ENCODE data around the gene PCDHA1.

PCDHA1 gene

DNA sequence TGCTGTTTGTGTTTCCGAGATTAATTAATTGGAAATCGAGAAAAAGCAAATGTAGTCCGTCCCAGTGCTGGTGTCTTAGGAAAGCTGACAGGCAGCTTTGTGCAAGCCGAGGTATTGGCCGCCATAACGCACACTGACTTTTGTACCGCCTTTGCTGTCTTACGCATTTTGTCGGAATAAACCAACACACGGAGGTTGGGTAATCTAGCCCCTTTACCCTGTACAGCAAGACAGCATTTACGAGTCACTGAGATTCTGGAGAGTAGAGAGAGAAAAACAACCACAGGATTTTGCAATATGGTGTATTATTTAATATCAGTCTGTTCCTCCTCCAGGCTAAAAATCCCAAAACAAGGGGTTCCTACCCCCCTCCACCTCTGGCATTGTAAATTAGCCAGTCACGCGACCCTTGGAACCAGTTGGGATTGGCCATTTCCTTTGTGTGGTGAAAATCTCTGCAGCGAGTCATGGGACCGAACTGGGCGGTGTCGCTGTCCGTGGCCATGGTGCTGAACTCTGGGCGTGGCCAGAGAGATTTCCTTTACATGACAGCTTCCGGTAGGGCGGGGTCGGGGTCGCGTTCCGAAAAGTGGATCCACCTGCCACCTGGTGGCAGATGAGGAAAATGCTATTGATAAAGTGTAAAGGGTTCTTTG, 255.0 kb downstream of the PCDHA1 start:
- Histone ChIP-seq H2AFZ (ENCODE audit: insufficient read depth, low read length, poor library complexity) (peak overlapping the region; percentile 23), H3K14ac (ENCODE audit: low read length) (no peak overlapping the region), H3K36me3 (ENCODE audit: control insufficient read depth in 1 of 2, insufficient read depth in 2 of 2, low read length in 2 of 2) (no peaks in the 10 kb centered on the region), H3K4me3 (ENCODE audit: low read depth, low read length) (peak overlapping the region; percentile 56), H3K79me1 (ENCODE audit: low read length) (no peaks in the 10 kb centered on the region), H2BK120ac (ENCODE audit: insufficient read depth, low read length, poor library complexity) (no peak overlapping the region), H3K4ac (ENCODE audit: low read depth, low read length) (no peak overlapping the region), H3K79me2 (ENCODE audit: control insufficient read depth, insufficient read depth, low read length, poor library complexity) (no peaks in the 10 kb centered on the region), H3K9me3 (ENCODE audit: insufficient read depth, low read depth, low read length) (no peaks in the 10 kb centered on the region), H3K27me3 (ENCODE audit: insufficient read depth, low read length) (no peaks in the 10 kb centered on the region), H3K4me1 (ENCODE audit: control insufficient read depth in 1 of 2, insufficient read depth in 2 of 2, low read length in 2 of 2) (peaks cover 3 to 4% of the 10 kb centered on the region in 2 experiments), H3K23ac (ENCODE audit: low read length) (no peak overlapping the region), H2AK5ac (ENCODE audit: low read length) (no peak overlapping the region), H3K9ac (ENCODE audit: low read length) (no peak overlapping the region), H2BK12ac (ENCODE audit: low read length) (no peak overlapping the region), H2BK5ac (ENCODE audit: low read depth, low read length, poor library complexity) (no peak overlapping the region), H4K8ac (ENCODE audit: low read depth, low read length) (no peak overlapping the region), H4K91ac (ENCODE audit: low read depth, low read length) (no peak overlapping the region), H3K18ac (ENCODE audit: low read length) (no peak overlapping the region), H3K27ac (ENCODE audit: low read depth, low read length) (no peak overlapping the region), H4K12ac (ENCODE audit: low read depth, low read length) (no peak overlapping the region), H3K4me2 (ENCODE audit: low read length) (peak overlapping the region; percentile 73)
- WGBS (ENCODE audit: extremely low coverage, insufficient coverage, insufficient read length) = no CpG with 5 or more reads among the region's 25 CpGs
- DNase-seq = peak; percentile 3 to 33

DNA sequence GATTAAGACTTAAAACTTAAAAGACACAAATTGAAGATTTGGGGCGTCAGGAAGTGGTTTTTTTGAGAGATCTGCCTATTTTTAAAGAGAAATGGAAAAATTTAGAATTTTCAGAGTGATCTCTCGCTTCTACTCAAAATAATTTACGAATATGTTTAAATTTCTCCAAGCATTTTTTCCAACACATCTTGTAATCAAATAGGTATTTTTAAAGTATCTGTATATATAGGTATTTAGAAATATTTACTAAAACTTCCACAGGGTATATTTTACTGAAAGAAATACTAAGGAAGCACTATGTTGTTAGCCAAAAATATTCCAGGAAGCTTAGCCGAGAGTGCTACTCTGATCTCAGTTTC, 255.5 kb downstream of the PCDHA1 start:
- H2BK12ac ChIP-seq (ENCODE audit: low read length) = no peak overlapping the region
- H3K4ac ChIP-seq (ENCODE audit: low read depth, low read length) = no peak overlapping the region
- peaks cover 3 to 4% of the 10 kb centered on the region in 2 experiments for H3K4me1 ChIP-seq (ENCODE audit: control insufficient read depth in 1 of 2, insufficient read depth in 2 of 2, low read length in 2 of 2)
- H3K79me2 ChIP-seq (ENCODE audit: control insufficient read depth, insufficient read depth, low read length, poor library complexity) = no peaks in the 10 kb centered on the region
- DNase-seq = no peak
- H2BK120ac ChIP-seq (ENCODE audit: insufficient read depth, low read length, poor library complexity) = no peak overlapping the region
- H3K27me3 ChIP-seq (ENCODE audit: insufficient read depth, low read length) = no peaks in the 10 kb centered on the region
- H4K12ac ChIP-seq (ENCODE audit: low read depth, low read length) = no peak overlapping the region
- no peak overlapping the region for H4K8ac ChIP-seq (ENCODE audit: low read depth, low read length)
- no peak overlapping the region for H3K9ac ChIP-seq (ENCODE audit: low read length)
- H4K91ac ChIP-seq (ENCODE audit: low read depth, low read length) = no peak overlapping the region
- no peak overlapping the region for H3K14ac ChIP-seq (ENCODE audit: low read length)
- H2AK5ac ChIP-seq (ENCODE audit: low read length) = no peak overlapping the region
- no peak overlapping the region for H2AFZ ChIP-seq (ENCODE audit: insufficient read depth, low read length, poor library complexity)
- no peak overlapping the region for H2BK5ac ChIP-seq (ENCODE audit: low read depth, low read length, poor library complexity)
- H3K4me3 ChIP-seq (ENCODE audit: low read depth, low read length) = no peak overlapping the region
- no peaks in the 10 kb centered on the region for H3K36me3 ChIP-seq (ENCODE audit: control insufficient read depth in 1 of 2, insufficient read depth in 2 of 2, low read length in 2 of 2)
- no peaks in the 10 kb centered on the region for H3K79me1 ChIP-seq (ENCODE audit: low read length)
- no peaks in the 10 kb centered on the region for H3K9me3 ChIP-seq (ENCODE audit: insufficient read depth, low read depth, low read length)
- no peak overlapping the region for H3K23ac ChIP-seq (ENCODE audit: low read length)
- whole genome bisulfite sequencing (ENCODE audit: extremely low coverage, insufficient coverage, insufficient read length) = no CpG with 5 or more reads among the region's 4 CpGs
- H3K18ac ChIP-seq (ENCODE audit: low read length) = no peak overlapping the region
- H3K27ac ChIP-seq (ENCODE audit: low read depth, low read length) = no peak overlapping the region
- no peak overlapping the region for H3K4me2 ChIP-seq (ENCODE audit: low read length)

DNA sequence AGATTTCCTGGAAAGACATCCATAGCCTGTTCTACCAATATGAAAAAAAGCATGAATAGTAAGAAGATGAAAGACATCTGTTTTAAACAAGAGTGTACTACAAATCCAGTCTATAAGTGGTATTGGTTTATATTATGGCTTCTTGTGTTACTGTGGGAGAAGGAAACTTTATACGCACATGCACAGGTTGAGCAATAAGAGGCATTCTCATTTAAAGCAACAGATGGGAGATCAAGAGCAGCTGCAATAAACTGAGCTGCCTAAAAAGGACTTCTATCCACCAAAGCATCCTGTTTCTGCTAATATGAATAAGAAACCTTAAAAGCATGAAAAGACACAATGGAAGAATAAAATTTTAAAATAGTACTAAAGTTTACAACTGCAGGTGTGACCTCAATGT, 256.6 kb downstream of the PCDHA1 start:
- no peak overlapping the region for H2BK12ac ChIP-seq (ENCODE audit: low read length)
- no peak overlapping the region for H4K12ac ChIP-seq (ENCODE audit: low read depth, low read length)
- no peaks in the 10 kb centered on the region for H3K79me1 ChIP-seq (ENCODE audit: low read length)
- H3K36me3 ChIP-seq (ENCODE audit: control insufficient read depth in 1 of 2, insufficient read depth in 2 of 2, low read length in 2 of 2) = no peaks in the 10 kb centered on the region
- no peak overlapping the region for H2BK5ac ChIP-seq (ENCODE audit: low read depth, low read length, poor library complexity)
- H3K23ac ChIP-seq (ENCODE audit: low read length) = no peak overlapping the region
- peaks cover 3 to 4% of the 10 kb centered on the region in 2 experiments for H3K4me1 ChIP-seq (ENCODE audit: control insufficient read depth in 1 of 2, insufficient read depth in 2 of 2, low read length in 2 of 2)
- H3K4me3 ChIP-seq (ENCODE audit: low read depth, low read length) = no peak overlapping the region
- no peak overlapping the region for H4K91ac ChIP-seq (ENCODE audit: low read depth, low read length)
- no peaks in the 10 kb centered on the region for H3K79me2 ChIP-seq (ENCODE audit: control insufficient read depth, insufficient read depth, low read length, poor library complexity)
- H2BK120ac ChIP-seq (ENCODE audit: insufficient read depth, low read length, poor library complexity) = no peak overlapping the region
- H3K4ac ChIP-seq (ENCODE audit: low read depth, low read length) = no peak overlapping the region
- no peak overlapping the region for H3K27ac ChIP-seq (ENCODE audit: low read depth, low read length)
- no peak for DNase-seq
- H3K9me3 ChIP-seq (ENCODE audit: insufficient read depth, low read depth, low read length) = no peaks in the 10 kb centered on the region
- no CpG with 5 or more reads among the region's 1 CpG for WGBS (ENCODE audit: extremely low coverage, insufficient coverage, insufficient read length)
- H3K27me3 ChIP-seq (ENCODE audit: insufficient read depth, low read length) = no peaks in the 10 kb centered on the region
- no peak overlapping the region for H2AFZ ChIP-seq (ENCODE audit: insufficient read depth, low read length, poor library complexity)
- no peak overlapping the region for H3K14ac ChIP-seq (ENCODE audit: low read length)
- H2AK5ac ChIP-seq (ENCODE audit: low read length) = no peak overlapping the region
- H4K8ac ChIP-seq (ENCODE audit: low read depth, low read length) = no peak overlapping the region
- H3K4me2 ChIP-seq (ENCODE audit: low read length) = no peak overlapping the region
- no peak overlapping the region for H3K9ac ChIP-seq (ENCODE audit: low read length)
- H3K18ac ChIP-seq (ENCODE audit: low read length) = no peak overlapping the region

DNA sequence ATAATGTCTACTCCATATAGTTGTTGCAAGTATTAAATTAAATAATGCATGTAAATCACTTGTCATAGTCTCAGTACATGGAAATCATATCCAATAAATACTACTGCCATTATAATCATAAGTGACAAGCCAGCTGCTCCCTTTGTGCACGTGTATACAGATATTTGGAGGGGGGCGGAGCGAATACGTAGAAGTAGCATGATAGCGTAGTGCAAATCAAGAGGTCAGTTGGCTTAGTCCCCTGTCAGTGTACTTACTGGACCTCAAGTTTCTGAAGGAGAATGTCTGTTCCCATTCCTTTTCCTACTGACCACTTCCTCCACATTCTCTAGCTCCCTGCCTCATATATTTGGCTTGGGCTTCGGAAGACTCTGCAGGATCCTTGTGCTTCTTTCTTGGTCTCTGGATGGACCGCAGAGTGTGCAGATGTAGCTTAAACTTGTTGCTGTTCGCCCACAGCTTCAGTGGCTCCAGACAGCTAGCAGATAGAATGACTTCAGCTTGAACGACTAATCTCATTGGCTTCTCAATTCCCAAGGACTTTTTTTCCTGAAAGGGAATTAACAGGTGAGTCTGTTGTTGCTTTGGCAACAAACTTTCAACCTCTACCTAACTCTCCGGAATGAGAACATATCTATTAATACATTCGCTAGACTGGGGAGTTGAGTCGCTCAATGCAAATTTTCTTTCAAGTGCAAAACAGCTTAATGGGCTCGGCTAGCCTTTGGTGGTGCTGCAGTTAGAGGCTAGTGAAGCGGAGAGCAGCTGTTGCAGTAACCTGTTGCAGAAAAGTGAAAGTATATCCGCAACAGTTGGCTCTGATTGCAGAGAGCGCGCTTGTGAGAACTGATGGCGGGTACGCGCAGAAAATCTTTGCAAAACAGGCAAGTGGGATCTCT, 264.9 kb downstream of the PCDHA1 start, which contains the start of gene PCDHB1:
Gene PCDHB1 (plus strand): TSS at position 753 of the 899 bp plus-strand sequence. CDS start 97 bp downstream, at position 850.
- no peak for DNase-seq
- Histone ChIP-seq H3K79me2 (ENCODE audit: control insufficient read depth, insufficient read depth, low read length, poor library complexity) (no peaks in the 10 kb centered on the region), H3K4me1 (ENCODE audit: control insufficient read depth in 1 of 2, insufficient read depth in 2 of 2, low read length in 2 of 2) (peaks cover 2 to 3% of the 10 kb centered on the region in 2 experiments), H3K9me3 (ENCODE audit: insufficient read depth, low read depth, low read length) (peaks cover 3% of the 10 kb centered on the region), H3K23ac (ENCODE audit: low read length) (no peak within 1 kb of the TSS), H3K27me3 (ENCODE audit: insufficient read depth, low read length) (peaks cover 3% of the 10 kb centered on the region), H3K14ac (ENCODE audit: low read length) (no peak within 1 kb of the TSS), H2BK12ac (ENCODE audit: low read length) (no peak within 1 kb of the TSS), H2BK120ac (ENCODE audit: insufficient read depth, low read length, poor library complexity) (no peak within 1 kb of the TSS), H3K4me2 (ENCODE audit: low read length) (peak within 1 kb of the TSS; percentile 88), H4K8ac (ENCODE audit: low read depth, low read length) (no peak within 1 kb of the TSS), H3K4ac (ENCODE audit: low read depth, low read length) (no peak within 1 kb of the TSS), H3K18ac (ENCODE audit: low read length) (no peak within 1 kb of the TSS), H2AFZ (ENCODE audit: insufficient read depth, low read length, poor library complexity) (peak within 1 kb of the TSS; percentile 66), H2AK5ac (ENCODE audit: low read length) (no peak within 1 kb of the TSS), H3K27ac (ENCODE audit: low read depth, low read length) (no peak within 1 kb of the TSS), H3K79me1 (ENCODE audit: low read length) (no peaks in the 10 kb centered on the region), H4K91ac (ENCODE audit: low read depth, low read length) (no peak within 1 kb of the TSS), H3K9ac (ENCODE audit: low read length) (no peak within 1 kb of the TSS), H4K12ac (ENCODE audit: low read depth, low read length) (no peak within 1 kb of the TSS), H3K36me3 (ENCODE audit: control insufficient read depth in 1 of 2, insufficient read depth in 2 of 2, low read length in 2 of 2) (no peaks in the 10 kb centered on the region), H2BK5ac (ENCODE audit: low read depth, low read length, poor library complexity) (no peak within 1 kb of the TSS), H3K4me3 (ENCODE audit: low read depth, low read length) (peak within 1 kb of the TSS; percentile 70)
- WGBS (ENCODE audit: extremely low coverage, insufficient coverage, insufficient read length) = no CpG with 5 or more reads among the region's 20 CpGs

Measured in trophoblast cell (in vitro differentiated cells and primary cell).